GM18861 (cell line): ENCODE data around the gene GPSM1.
"Not testable (repeated sequence)": the region's sequence is repeated elsewhere in the genome, so short reads cannot be mapped to it uniquely, and the experiment has no call there.

ENCODE experiments used
- ATAC-seq: cut with Tn5 transposase; IDR thresholded peaks from one replicate; pipeline ENCODE4 v1.9.1; 2021; ENCODE audit not compliant: unreplicated experiment

GPSM1 gene

GRCh38 chr9:136343121-136343883, 16.0 kb downstream of the GPSM1 start:
- ATAC-seq, result no peak

- no peak for ATAC-seq
Observed at GRCh38 chr9:136343884-136344269, 16.5 kb downstream of the GPSM1 start.

- ATAC-seq, result no peak
Observed at GRCh38 chr9:136344544-136345280, 17.4 kb downstream of the GPSM1 start.

DNA sequence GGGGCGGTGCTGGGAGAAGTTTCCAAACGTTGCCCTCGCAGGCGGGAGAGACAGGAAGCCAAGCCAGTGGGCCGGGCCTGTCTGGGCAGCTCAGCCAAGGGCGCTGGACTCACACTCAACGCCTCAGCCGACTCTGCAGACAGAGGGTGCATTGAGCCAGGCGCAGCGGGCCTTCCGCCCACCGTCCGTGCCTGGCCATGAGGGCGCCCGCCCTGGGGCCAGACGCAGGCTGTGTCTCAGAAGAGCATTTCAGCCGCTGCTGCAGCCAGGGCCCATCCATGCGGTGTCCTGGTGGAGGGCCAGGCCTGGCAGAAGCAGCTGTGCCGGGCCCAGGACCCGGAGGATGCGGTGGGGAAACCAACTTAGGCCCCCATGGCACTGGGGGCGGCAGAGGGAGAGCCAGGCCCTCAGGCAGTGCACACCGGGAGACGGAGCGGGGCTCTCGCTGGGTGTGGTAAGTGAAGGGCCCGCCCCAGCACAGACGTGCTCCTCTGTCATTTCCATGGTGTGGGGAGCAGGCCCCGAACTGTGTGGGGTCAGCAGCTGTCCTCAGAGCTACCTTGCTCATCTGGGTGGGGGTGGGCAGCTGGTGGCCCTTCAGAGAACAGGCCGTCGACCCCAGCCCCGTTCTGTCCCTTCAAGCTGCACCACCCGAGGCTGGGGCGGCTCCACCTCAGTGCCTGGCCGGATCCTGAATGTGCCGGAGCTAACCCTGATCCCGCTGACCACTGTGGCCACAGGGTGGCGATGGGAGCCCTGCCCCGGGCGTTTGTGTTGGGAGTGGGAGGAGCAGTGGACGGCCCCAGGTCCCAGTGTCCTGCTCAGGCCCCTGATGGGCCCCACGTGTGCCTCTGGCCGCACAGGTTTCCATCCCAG, 18.2 kb downstream of the GPSM1 start:
- no peak for ATAC-seq

DNA sequence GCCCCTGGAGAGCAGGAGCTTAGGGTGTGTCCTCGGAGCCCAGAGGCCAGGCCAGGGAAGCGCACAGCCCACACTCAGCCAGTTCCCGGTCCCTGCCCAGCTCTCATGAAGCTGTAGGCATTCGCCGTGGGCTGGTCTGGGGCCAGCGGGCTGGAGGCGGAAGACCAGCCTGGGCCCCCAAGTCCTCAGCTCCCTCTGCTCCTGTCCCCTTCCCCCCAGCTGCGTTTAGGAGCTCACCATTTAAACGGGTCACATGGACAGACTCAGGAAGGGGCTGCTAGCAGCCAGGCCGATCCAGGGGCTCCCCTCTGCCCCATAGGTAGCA, 18.8 kb downstream of the GPSM1 start:
- ATAC-seq, result no peak

- no peak for ATAC-seq
Observed at GRCh38 chr9:136346927-136347465, 19.7 kb downstream of the GPSM1 start.

DNA sequence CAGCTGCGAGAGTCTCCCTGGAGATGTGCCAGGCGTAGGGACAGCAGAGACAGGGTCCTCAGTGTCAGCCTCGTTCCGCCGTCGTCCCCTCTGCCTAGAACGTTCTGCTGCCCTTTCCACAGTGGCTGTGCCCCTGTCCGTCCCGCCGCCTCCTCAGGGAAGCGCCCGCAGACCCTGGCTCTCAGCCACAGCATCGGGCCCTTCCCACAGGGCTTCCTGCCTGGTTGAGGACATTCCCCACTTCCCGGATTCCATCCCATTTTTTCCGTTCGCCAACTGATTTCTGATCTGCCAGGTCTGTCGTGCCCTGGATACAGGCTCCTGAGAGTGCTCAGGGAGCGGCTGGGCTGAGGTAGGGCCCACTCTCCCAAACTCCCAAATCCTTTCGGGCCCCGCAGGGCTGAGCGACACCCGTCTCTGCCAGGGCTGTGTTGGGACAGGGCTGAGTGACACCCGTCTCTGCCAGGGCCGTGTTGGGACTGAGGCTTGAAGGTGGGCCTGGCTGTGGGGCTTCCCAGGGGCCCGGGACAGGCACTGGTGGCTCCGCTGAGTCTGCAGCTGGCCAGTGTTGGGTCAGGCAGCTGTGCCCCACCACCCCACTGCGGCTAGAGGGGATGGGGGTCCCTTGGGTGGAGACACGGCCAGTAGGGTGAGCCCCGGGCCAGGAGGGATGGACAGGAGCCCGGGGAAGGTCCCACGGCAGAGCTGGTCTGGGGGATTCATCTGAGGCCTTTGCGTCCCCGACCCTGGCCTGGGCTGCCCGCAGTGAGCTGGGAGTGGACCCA, 20.3 kb downstream of the GPSM1 start:
- ATAC-seq, result no peak

- no peak for ATAC-seq
Observed at GRCh38 chr9:136348691-136349090, 21.4 kb downstream of the GPSM1 start.

- no peak for ATAC-seq
Observed at GRCh38 chr9:136349546-136349945, 22.2 kb downstream of the GPSM1 start.

DNA sequence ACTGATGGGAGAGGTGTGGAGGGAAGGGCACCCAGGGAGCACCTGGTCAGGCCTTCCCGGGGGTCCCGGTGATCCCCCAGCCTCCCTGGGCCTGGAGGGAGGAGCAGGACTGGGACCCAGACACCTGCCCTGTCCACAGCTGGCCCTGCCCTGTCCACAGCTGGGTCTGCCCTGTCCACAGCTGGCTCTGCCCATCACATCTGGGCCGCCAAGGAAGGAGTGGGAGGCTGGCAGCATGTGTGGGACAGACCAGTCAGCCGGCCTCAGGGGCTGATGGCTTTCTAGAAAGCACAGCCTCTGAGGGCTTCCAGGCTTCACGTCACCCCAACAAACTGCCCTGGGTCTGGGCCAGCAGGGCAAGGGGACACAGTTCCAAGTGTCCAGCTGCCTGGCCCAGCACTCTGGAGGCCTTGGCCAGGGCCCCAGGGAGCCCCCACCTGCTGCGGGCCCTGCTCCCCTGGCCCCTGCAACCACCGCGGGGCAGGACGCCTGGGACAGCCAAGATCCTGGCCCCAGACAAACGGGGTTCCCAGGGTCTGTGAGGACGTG, 24.0 kb downstream of the GPSM1 start:
- no peak for ATAC-seq

- not testable (repeated sequence) for ATAC-seq
Observed at GRCh38 chr9:136351868-136352267, 24.5 kb downstream of the GPSM1 start.

DNA sequence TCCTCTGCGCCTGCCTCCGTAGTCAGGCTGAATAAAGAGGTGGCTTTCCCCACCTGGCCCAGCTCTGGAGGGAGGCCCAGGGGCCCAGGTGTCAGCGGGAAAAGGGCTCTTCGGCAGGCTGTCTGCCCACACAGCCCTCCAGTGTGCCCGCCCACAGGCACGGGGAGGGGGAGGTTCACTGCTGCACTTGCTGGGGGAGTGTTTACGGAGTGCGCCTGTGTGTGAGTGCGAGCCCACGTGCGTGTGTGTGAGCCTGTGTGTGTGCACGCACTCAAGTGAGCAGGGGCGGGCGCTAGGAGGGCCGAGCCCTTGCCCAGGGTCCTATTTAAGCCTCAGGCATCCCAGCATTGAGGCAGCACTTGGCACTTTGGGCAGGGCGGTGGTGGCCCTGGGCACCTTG, 25.3 kb downstream of the GPSM1 start:
- ATAC-seq, result no peak

GRCh38 chr9:136353088-136353487, 25.7 kb downstream of the GPSM1 start:
- no peak for ATAC-seq

DNA sequence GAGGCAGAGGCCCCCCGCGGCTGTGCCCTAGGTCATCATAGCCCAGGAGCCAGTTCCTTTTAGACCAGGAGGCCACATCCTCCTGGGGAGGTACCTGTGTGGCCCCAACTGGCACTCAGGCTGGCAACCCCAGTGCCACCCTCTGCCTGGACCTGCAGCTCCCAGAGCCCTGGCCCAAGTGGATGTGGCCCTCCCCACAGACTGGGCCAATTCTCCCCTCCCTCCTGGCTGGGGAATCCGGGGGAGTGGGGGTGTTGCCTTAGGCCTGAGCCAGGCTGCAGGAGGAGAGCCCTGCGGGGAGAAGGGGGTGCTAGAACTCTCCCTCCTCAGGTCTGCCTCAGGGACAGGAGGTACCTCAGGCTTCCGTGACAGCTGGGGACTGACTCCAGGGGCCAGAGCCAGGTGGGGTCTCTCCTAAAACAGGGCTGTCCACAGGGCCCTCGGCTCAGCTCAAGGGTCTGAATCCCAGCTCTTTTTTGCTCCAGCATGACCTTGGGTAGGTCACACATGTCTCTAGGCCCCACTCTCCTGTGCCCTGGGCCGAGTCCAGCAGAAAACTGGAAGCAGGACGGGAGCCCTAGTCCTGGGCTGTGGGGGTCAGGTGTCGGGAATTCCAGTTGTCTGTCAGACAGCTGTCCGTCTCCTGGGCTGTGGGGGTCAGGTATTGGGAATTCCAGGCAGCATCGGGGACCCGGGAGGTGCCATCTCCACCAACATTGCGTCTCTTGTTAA, 26.6 kb downstream of the GPSM1 start:
- ATAC-seq, result no peak

DNA sequence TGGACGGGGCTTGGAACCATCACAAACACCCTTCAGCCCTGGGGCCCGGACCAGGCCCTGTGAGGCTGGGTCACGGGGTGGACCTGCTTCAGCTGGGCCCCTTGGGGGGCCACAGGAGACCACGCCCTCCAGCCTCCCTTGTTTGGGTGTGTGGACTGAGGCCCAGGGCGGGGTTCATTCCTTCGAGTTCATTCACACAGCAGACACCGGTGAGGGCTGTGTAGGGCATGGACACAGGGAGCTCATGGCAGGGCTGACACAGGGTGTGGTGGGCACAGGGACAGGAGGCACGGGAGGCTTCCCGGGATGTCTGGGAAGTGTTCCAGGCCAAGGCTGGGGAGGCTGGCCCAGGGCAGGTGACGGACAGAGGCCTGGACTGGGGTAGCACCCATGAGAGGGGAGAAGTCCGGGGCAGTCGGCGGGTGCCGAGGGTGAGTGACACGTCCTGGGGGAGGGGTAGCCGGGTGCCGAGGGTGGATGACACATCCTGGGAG, 27.3 kb downstream of the GPSM1 start:
- no peak for ATAC-seq

- no peak for ATAC-seq
Observed at GRCh38 chr9:136355616-136356557, 28.5 kb downstream of the GPSM1 start.

- no peak for ATAC-seq
Observed at GRCh38 chr9:136357202-136357725, 29.9 kb downstream of the GPSM1 start.

DNA sequence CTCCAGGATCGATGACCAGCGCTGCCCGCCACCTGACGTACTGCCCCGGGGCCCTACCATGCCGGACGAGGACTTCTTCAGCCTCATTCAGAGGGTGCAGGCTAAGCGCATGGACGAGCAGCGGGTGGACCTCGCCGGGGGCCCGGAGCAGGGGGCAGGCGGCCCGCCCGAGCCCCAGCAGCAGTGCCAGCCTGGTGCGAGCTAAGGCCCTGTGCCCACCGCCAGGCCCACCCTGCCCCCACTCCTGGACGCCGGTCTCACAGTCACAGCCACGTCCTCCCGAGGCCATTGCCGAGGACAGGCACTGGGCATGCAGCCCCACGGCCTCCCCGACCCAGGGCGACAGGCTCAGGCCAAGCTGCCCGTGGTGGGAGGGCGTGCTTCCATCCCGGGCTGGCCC, 30.7 kb downstream of the GPSM1 start:
- no peak for ATAC-seq
